ENCODE data around the gene AGAP5.
"Not testable (repeated sequence)": the region's sequence is repeated elsewhere in the genome, so short reads cannot be mapped to it uniquely, and the experiment has no call there.

GRCh38 chr10:73664156-73665040 is 33.5 kb downstream of the AGAP5 start:
- not testable (repeated sequence) for TF ChIP-seq POLR2A, CTCF (IDR thresholded peaks at IDR 0.05)
